Erythroblast (primary cell): ENCODE results near the gene RIPOR2.
"Not testable (repeated sequence)": the region's sequence is repeated elsewhere in the genome, so short reads cannot be mapped to it uniquely, and the experiment has no call there.

ENCODE experiments used
- DNase-seq, 2 experiments: peaks; one replicate each; lab custom pipeline; 2025; lab: John Stamatoyannopoulos, UW
- GATA1 ChIP-seq: IDR thresholded peaks from 2 replicates; pipeline ENCODE4 v1.6.1; 2011; ENCODE audit warnings: low read depth, mild to moderate bottlenecking, control low read depth, low read length, moderate library complexity
- POLR2A ChIP-seq: IDR thresholded peaks from 2 replicates; pipeline ENCODE4 v1.6.1; 2011; ENCODE audit warnings: mild to moderate bottlenecking, low read length

The RIPOR2 gene

GRCh38 chr6:24759718-24760117 lies 176.0 kb downstream of the RIPOR2 start:
- no peak for DNase-seq
- no peak for TF ChIP-seq POLR2A

DNA sequence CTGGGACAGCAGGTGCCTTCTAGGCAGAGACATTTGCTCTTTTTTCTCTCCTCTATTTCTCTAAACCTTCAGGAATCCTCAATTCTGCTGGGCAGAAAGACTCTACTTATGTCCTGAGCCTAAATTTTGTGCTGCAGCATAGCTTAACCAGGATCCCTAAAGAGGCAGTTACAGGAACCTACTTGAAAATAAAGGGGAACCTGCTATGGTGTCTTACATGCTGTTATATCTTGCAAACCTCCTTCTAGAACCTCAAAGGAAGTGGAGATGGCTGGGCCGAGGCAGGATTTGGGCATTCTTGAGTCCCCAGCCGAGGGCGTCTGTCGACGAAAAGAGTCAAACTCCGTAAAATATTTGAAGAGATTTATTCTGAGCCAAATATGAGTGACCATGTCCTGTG lies 178.1 kb downstream of the RIPOR2 start:
- TF ChIP-seq GATA1 (no peak), POLR2A (no peak)
- no peak for DNase-seq

- DNase-seq = peak; percentile 69 to 85
- TF ChIP-seq GATA1 = no peak
- TF ChIP-seq POLR2A = no peak
Measured at GRCh38 chr6:24755279-24755678, 180.5 kb downstream of the RIPOR2 start.

DNA sequence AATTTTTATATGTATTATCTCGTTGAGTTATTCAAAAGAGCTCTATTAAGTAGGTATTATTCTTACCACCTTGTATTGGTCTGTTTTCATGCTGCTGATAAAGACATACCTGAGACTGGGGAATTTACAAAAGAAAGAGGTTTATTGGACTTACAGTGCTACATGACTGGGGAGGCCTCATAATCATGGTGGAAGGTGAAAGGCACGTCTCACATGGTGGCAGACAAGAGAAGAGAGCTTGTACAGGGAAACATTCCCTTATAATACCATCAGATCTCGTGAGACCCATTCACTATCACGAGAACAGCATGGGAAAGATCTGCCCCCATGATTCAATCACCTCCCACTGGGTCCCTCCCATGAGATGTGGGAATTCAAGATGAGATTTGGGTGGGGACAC lies 181.4 kb downstream of the RIPOR2 start:
- not testable (repeated sequence) for DNase-seq
